Right lobe of liver (tissue), 4 donors: Measurements from ENCODE around the gene DPP6.

ENCODE experiments used
- CTCF ChIP-seq, 4 donors: fragments of 200-600 bp in 3 of 4; fragments of 450-650 bp in 1 of 4; IDR thresholded peaks; one replicate each; pipeline versions ENCODE4 v1.5.1 to v1.8.0; 2016 to 2022; ENCODE audit warnings: antibody characterized with exemption in 4 of 4, mild to moderate bottlenecking in 2 of 4
- POLR2A ChIP-seq: fragments of 450-650 bp; IDR thresholded peaks from one replicate; pipeline ENCODE4 v1.6.1; 2017; ENCODE audit warnings: antibody characterized with exemption, mild to moderate bottlenecking
- donor health status: DM: no; HTN: no; CAD: no.
- donor health status: DM: no; HTN: no; CAD: no.
- donor health status: DM: no; HTN: yes; CAD: no.

GRCh38 chr7:154627646-154628290 lies 575.6 kb downstream of the DPP6 start:
- TF ChIP-seq CTCF (IDR thresholded peaks at IDR 0.05) (no peak), POLR2A (no peak)
